OCI-LY1 (cell line): Measurements from ENCODE around the gene EPC2.

Experiments
- EZH2 ChIP-seq: fragments of 200-600 bp; sonication (generic), shearing (Covaris generic); IDR thresholded peaks from 2 replicates; pipeline ENCODE4 v1.8.0; 2017; ENCODE audit warnings: borderline replicate concordance, mixed run types, mild to moderate bottlenecking, antibody characterized with exemption, low read length, moderate library complexity, mixed read lengths
- TF ChIP-seq, protein P1 (sequence below): fragments of 200-600 bp; sonication (generic), shearing (Covaris generic); IDR thresholded peaks from 2 replicates; pipeline ENCODE4 v1.5.1; 2017; ENCODE audit warnings: mild to moderate bottlenecking, antibody characterized with exemption, low read length, moderate library complexity, mixed read lengths

DNA sequence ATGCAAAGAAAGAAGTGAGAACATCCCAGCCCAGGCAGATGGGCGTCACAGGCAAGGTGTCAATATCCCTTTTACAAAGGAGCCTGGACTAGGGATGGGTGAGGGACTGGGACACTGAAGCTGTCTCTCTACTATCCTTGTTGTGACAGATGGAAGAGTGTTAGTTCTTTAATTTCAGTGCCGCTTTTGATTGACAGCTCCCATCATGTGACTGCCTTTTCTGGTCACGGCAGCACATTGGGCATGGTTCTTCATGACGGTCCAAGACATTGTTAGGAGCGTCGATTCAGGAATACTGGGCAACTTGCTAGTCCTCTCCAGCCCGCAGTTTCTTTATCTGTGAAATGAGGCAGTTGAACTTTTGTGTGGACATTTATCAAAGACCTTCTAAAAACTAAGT is 188.1 kb downstream of the EPC2 start:
- TF ChIP-seq, protein P1, sequence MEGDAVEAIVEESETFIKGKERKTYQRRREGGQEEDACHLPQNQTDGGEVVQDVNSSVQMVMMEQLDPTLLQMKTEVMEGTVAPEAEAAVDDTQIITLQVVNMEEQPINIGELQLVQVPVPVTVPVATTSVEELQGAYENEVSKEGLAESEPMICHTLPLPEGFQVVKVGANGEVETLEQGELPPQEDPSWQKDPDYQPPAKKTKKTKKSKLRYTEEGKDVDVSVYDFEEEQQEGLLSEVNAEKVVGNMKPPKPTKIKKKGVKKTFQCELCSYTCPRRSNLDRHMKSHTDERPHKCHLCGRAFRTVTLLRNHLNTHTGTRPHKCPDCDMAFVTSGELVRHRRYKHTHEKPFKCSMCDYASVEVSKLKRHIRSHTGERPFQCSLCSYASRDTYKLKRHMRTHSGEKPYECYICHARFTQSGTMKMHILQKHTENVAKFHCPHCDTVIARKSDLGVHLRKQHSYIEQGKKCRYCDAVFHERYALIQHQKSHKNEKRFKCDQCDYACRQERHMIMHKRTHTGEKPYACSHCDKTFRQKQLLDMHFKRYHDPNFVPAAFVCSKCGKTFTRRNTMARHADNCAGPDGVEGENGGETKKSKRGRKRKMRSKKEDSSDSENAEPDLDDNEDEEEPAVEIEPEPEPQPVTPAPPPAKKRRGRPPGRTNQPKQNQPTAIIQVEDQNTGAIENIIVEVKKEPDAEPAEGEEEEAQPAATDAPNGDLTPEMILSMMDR = no peak
- no peak for TF ChIP-seq EZH2
